Stimulated activated CD8-positive, alpha-beta memory T cell treated with anti-CD3 and anti-CD28 coated beads, Interleukin-2, amount 100 ng/mL, for 1 hour (primary cell): ENCODE results near the gene HSD11B1L.
A peak's percentile ranks its signal among the peaks of the same experiment; 100 is the strongest.
"Not testable (repeated sequence)": the region's sequence is repeated elsewhere in the genome, so short reads cannot be mapped to it uniquely, and the experiment has no call there.

Source experiments
- DNase-seq, 2 donors: peaks; one replicate each; pipeline ENCODE4 v3.0.0-alpha.2; 2020; ENCODE audit warnings: low read depth in 2 of 2

The HSD11B1L gene

GRCh38 chr19:5698635-5699422, 18.0 kb downstream of the HSD11B1L start:
- DNase-seq, result no peak

GRCh38 chr19:5700455-5701092, 19.7 kb downstream of the HSD11B1L start:
- no peak for DNase-seq

- not testable (repeated sequence) for DNase-seq
Measured at GRCh38 chr19:5702053-5702410, 21.2 kb downstream of the HSD11B1L start.

- DNase-seq, result no peak
Measured at GRCh38 chr19:5703819-5704818, 23.3 kb downstream of the HSD11B1L start.

GRCh38 chr19:5705552-5705951, 24.7 kb downstream of the HSD11B1L start:
- no peak for DNase-seq

GRCh38 chr19:5706876-5707573, 26.2 kb downstream of the HSD11B1L start:
- no peak for DNase-seq

- DNase-seq, result no peak
Measured at GRCh38 chr19:5707576-5708575, 27.0 kb downstream of the HSD11B1L start.

GRCh38 chr19:5711025-5711424, 30.2 kb downstream of the HSD11B1L start:
- no peak for DNase-seq

- no peak for DNase-seq
Measured at GRCh38 chr19:5711713-5712161, 30.9 kb downstream of the HSD11B1L start.

- no peak for DNase-seq
Measured at GRCh38 chr19:5713228-5713627, 32.4 kb downstream of the HSD11B1L start.

GRCh38 chr19:5714816-5715215, 34.0 kb downstream of the HSD11B1L start:
- no peak for DNase-seq

- DNase-seq, result no peak
Measured at GRCh38 chr19:5717215-5717935, 36.5 kb downstream of the HSD11B1L start.

- no peak for DNase-seq
Measured at GRCh38 chr19:5718037-5718578, 37.3 kb downstream of the HSD11B1L start.

- no peak for DNase-seq
Measured at GRCh38 chr19:5718579-5719273, 37.9 kb downstream of the HSD11B1L start.

- no peak for DNase-seq
Measured at GRCh38 chr19:5719274-5719960, 38.6 kb downstream of the HSD11B1L start.

- peak; percentile 95 to 97 for DNase-seq
Measured at GRCh38 chr19:5719961-5720790, 39.3 kb downstream of the HSD11B1L start, which contains the start of the genes CATSPERD and LONP1. Gene CATSPERD, plus strand, starts transcription at chr19:5720637. Its CDS starts 101 bp downstream, at chr19:5720738. Gene LONP1, minus strand, starts transcription at chr19:5720146. Its CDS starts 14 bp downstream, at chr19:5720132.
